HEK293 (cell line): Measurements from ENCODE around the gene CFAP43.
"Not testable (repeated sequence)": the region's sequence is repeated elsewhere in the genome, so short reads cannot be mapped to it uniquely, and the experiment has no call there.

Experiments used
- CTCF ChIA-PET: fragments of 350-600 bp; formaldehyde crosslinking; extraction: SDS; loops from one replicate; lab custom pipeline; 2021; ENCODE audit warnings: antibody characterized with exemption; lab: Yijun Ruan, JAX
- POLR2A ChIA-PET: fragments of 300-600 bp; formaldehyde crosslinking; extraction: SDS; loops from one replicate; lab custom pipeline; 2020; ENCODE audit warnings: antibody characterized with exemption, inconsistent platforms; lab: Yijun Ruan, JAX
- H3K27ac ChIP-seq: fragments of 200-500 bp; sonication (Bioruptor generic); 2 replicates; pipeline ENCODE4 v1.5.1; 2014; ENCODE audit warnings: low read depth, low read length, control low read depth, inconsistent platforms; ENCODE audit errors: extremely low read depth
- H3K36me3 ChIP-seq, 2 experiments: fragments of 200-500 bp in 1 of 2; sonication (Bioruptor generic) in 1 of 2; 1 replicate in 1 of 2; 2 replicates in 1 of 2; pipeline ENCODE4 v1.5.1; 2014 to 2017; ENCODE audit warnings: inconsistent platforms in 2 of 2, low read length in 2 of 2; ENCODE audit not compliant: control insufficient read depth in 2 of 2, insufficient read depth in 1 of 2
- H3K4me1 ChIP-seq: fragments of 200-500 bp; sonication (Bioruptor generic); 2 replicates; pipeline ENCODE4 v1.5.1; 2014; ENCODE audit warnings: mild to moderate bottlenecking, low read length, inconsistent platforms; ENCODE audit not compliant: control insufficient read depth, insufficient read depth
- H3K4me3 ChIP-seq: 2 replicates; pipeline ENCODE4 v1.5.1; 2011; ENCODE audit warnings: low read depth, mild to moderate bottlenecking, control low read depth, low read length, moderate library complexity
- H3K9me3 ChIP-seq: fragments of 200-500 bp; sonication (Bioruptor generic); 2 replicates; pipeline ENCODE4 v1.5.1; 2014; ENCODE audit warnings: low read depth, low read length, inconsistent platforms; ENCODE audit not compliant: control insufficient read depth, insufficient read depth
- BCL6B ChIP-seq: fragments of 450-650 bp; formaldehyde crosslinking; IDR thresholded peaks from 2 replicates; pipeline ENCODE4 v1.5.1; 2017; ENCODE audit warnings: missing biosample characterization, missing genetic modification characterization
- HIC1 ChIP-seq: fragments of 450-650 bp; formaldehyde crosslinking; IDR thresholded peaks from 2 replicates; pipeline ENCODE4 v1.5.1; 2016; ENCODE audit warnings: missing biosample characterization, missing genetic modification characterization
- MYNN ChIP-seq: fragments of 450-650 bp; formaldehyde crosslinking; IDR thresholded peaks from 2 replicates; pipeline ENCODE4 v1.5.1; 2016; ENCODE audit warnings: missing biosample characterization, missing genetic modification characterization, borderline replicate concordance
- OVOL3 ChIP-seq: fragments of 450-650 bp; formaldehyde crosslinking; IDR thresholded peaks from 2 replicates; pipeline ENCODE4 v1.5.1; 2016; ENCODE audit warnings: missing biosample characterization, missing genetic modification characterization
- SCRT2 ChIP-seq: fragments of 450-650 bp; formaldehyde crosslinking; IDR thresholded peaks from 2 replicates; pipeline ENCODE4 v1.5.1; 2016; ENCODE audit warnings: missing biosample characterization, missing genetic modification characterization
- ZBTB1 ChIP-seq: fragments of 450-650 bp; formaldehyde crosslinking; IDR thresholded peaks from 2 replicates; pipeline ENCODE4 v1.5.1; 2016; ENCODE audit warnings: missing biosample characterization, missing genetic modification characterization
- ZFP41 ChIP-seq: fragments of 450-650 bp; formaldehyde crosslinking; IDR thresholded peaks from 2 replicates; pipeline ENCODE4 v1.5.1; 2016; ENCODE audit warnings: missing biosample characterization, missing genetic modification characterization, borderline replicate concordance
- ZIC2 ChIP-seq: fragments of 450-650 bp; formaldehyde crosslinking; IDR thresholded peaks from 2 replicates; pipeline ENCODE4 v1.5.1; 2016; ENCODE audit warnings: missing biosample characterization, missing genetic modification characterization
- ZNF211 ChIP-seq: fragments of 450-650 bp; formaldehyde crosslinking; IDR thresholded peaks from 2 replicates; pipeline ENCODE4 v1.5.1; 2016; ENCODE audit warnings: low read depth, missing biosample characterization, missing genetic modification characterization
- ZNF239 ChIP-seq: fragments of 450-650 bp; formaldehyde crosslinking; IDR thresholded peaks from 2 replicates; pipeline ENCODE4 v1.5.1; 2016; ENCODE audit warnings: missing biosample characterization, missing genetic modification characterization
- ZNF335 ChIP-seq: fragments of 450-650 bp; formaldehyde crosslinking; conservative IDR thresholded peaks from 2 replicates; pipeline ENCODE4 v1.5.1; 2016; ENCODE audit warnings: missing biosample characterization, missing genetic modification characterization
- TF ChIP-seq, protein P1 (sequence below): fragments of 450-650 bp; formaldehyde crosslinking; IDR thresholded peaks from 2 replicates; pipeline ENCODE4 v1.5.1; 2016; ENCODE audit warnings: missing biosample characterization, missing genetic modification characterization

The CFAP43 gene

GRCh38 chr10:104183682-104184081, 48.5 kb downstream of the CFAP43 start (continued):
- TF ChIP-seq HIC1: no peak
- no peak for TF ChIP-seq OVOL3 (tag by site-specific recombination)
- TF ChIP-seq ZFP41 (tag by site-specific recombination): no peak

GRCh38 chr10:104174136-104174535, 58.0 kb downstream of the CFAP43 start:
- H3K36me3 ChIP-seq, H3K4me3 ChIP-seq, H3K9me3 ChIP-seq, H3K27ac ChIP-seq, CTCF ChIA-PET, POLR2A ChIA-PET, H3K4me1 ChIP-seq: not testable (repeated sequence)
- TF ChIP-seq ZNF211 (tag by site-specific recombination): 0 out of 2 replicates have a peak, but pooled peaks have one; percentile 53

DNA sequence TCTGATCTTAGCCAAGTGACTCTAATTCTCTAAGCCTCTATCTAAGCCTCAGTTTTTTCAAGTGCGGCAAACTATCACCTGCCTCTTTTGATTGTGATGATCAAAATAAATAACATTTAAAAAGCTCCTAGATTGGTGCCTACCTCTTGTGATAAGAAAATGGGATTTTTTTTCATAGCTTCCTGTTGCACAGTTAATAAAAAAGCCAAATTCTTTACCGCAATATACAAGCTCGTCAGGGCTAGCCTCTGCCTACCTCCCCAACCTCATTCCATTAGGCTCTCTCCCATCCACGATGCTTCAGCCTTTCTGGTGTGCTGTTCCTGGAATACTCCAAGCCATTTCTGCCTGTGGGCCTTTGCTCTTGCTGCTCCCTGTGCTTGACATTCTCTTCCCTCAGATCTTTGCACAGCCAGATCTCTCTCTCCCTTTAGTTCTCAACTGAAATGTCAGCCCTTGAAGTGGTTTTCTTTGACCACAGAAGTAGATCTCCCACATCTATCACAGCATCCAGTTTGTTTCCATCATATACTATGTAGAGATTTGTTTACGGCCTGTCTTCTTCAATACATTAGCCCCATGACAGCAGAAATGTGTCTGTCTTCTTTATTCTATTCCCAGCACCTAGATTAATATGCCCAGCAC, 61.4 kb downstream of the CFAP43 start:
- ChIA-PET CTCF (interaction anchor here (0.7 kb wide), 1 partner anchor 580 kb away, joined by 3 read pairs; no protein-coding TSS in a partner anchor), POLR2A (no interaction called here)
- H3K36me3 ChIP-seq: no peaks in the 10 kb centered on the region
- H3K4me3 ChIP-seq: no peak overlapping the region
- H3K4me1 ChIP-seq: no peaks in the 10 kb centered on the region
- no peak overlapping the region for H3K27ac ChIP-seq
- no peaks in the 10 kb centered on the region for H3K9me3 ChIP-seq
- TF ChIP-seq BCL6B (no peak), ZNF239 (no peak), ZBTB1 (tag by site-specific recombination) (no peak), MYNN (tag by site-specific recombination) (no peak), ZIC2 (tag by site-specific recombination) (no peak)
- TF ChIP-seq, protein P1, sequence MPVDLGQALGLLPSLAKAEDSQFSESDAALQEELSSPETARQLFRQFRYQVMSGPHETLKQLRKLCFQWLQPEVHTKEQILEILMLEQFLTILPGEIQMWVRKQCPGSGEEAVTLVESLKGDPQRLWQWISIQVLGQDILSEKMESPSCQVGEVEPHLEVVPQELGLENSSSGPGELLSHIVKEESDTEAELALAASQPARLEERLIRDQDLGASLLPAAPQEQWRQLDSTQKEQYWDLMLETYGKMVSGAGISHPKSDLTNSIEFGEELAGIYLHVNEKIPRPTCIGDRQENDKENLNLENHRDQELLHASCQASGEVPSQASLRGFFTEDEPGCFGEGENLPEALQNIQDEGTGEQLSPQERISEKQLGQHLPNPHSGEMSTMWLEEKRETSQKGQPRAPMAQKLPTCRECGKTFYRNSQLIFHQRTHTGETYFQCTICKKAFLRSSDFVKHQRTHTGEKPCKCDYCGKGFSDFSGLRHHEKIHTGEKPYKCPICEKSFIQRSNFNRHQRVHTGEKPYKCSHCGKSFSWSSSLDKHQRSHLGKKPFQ: no peak
- TF ChIP-seq, all 188 proteins: peak for 0

GRCh38 chr10:104155591-104155990, 76.6 kb downstream of the CFAP43 start:
- Histone ChIP-seq H3K27ac (no peak overlapping the region), H3K4me3 (no peak overlapping the region), H3K4me1 (no peaks in the 10 kb centered on the region), H3K36me3 (no peaks in the 10 kb centered on the region), H3K9me3 (no peaks in the 10 kb centered on the region)
- POLR2A ChIA-PET: no interaction called here
- TF ChIP-seq SCRT2 (0 out of 2 replicates have a peak, but pooled peaks have one; percentile 23), ZNF335 (tag by site-specific recombination) (no peak)
- CTCF ChIA-PET: no interaction called here
